HepG2 (cell line): Measurements from ENCODE around the gene ZNF514. TPM values are rescaled to one million over a fixed set of nuclear protein-coding genes. Genes with fewer than 3 reads are reported as not detected.

Source experiments
- HIVEP1 ChIP-seq: sonication (generic); formaldehyde crosslinking; IDR thresholded peaks from 2 replicates; pipeline ENCODE4 v1.4.0; 2020; ENCODE audit warnings: mild to moderate bottlenecking, missing genetic modification reagents
- KLF9 ChIP-seq: IDR thresholded peaks from 2 replicates; pipeline ENCODE4 v1.6.1; 2016; ENCODE audit warnings: low read depth
- MTERF4 ChIP-seq: sonication (generic); formaldehyde crosslinking; IDR thresholded peaks from 2 replicates; pipeline ENCODE4 v1.8.0; 2023; ENCODE audit warnings: mild to moderate bottlenecking, missing genetic modification reagents
- MXD1 ChIP-seq: sonication (generic); formaldehyde crosslinking; IDR thresholded peaks from 2 replicates; pipeline ENCODE4 v1.4.0; 2020; ENCODE audit warnings: mild to moderate bottlenecking, missing genetic modification reagents
- PRMT3 ChIP-seq: sonication (generic); formaldehyde crosslinking; IDR thresholded peaks from 2 replicates; pipeline ENCODE4 v1.8.1; 2022; ENCODE audit warnings: low read depth, mild to moderate bottlenecking, moderate library complexity, missing genetic modification reagents, borderline replicate concordance
- SMARCE1 ChIP-seq: fragments of 450-650 bp; IDR thresholded peaks from 2 replicates; pipeline ENCODE4 v1.6.1; 2017; ENCODE audit warnings: borderline replicate concordance
- SNAPC5 ChIP-seq: sonication (generic); formaldehyde crosslinking; IDR thresholded peaks from 2 replicates; pipeline ENCODE4 v1.8.1; 2023; ENCODE audit warnings: mild to moderate bottlenecking, missing genetic modification reagents, borderline replicate concordance
- SOX6 ChIP-seq, 2 experiments: fragments of 450-650 bp in 1 of 2; sonication (generic) in 1 of 2; formaldehyde crosslinking in 1 of 2; IDR thresholded peaks; 2 replicates each; pipeline versions ENCODE4 v1.4.0 to v1.6.1; 2017 to 2020; ENCODE audit warnings: antibody characterized with exemption in 1 of 2, mild to moderate bottlenecking in 1 of 2, missing genetic modification reagents in 1 of 2
- SRSF1 ChIP-seq: fragments of 200-400 bp; formaldehyde crosslinking; optimal IDR thresholded peaks from 2 replicates; pipeline ENCODE3; 2017; ENCODE audit warnings: mild to moderate bottlenecking, low read depth, low read length, moderate library complexity
- ZBTB38 ChIP-seq: sonication (generic); formaldehyde crosslinking; IDR thresholded peaks from 2 replicates; pipeline ENCODE4 v1.5.1; 2020; ENCODE audit warnings: mild to moderate bottlenecking, missing genetic modification reagents
- ZKSCAN5 ChIP-seq: sonication (generic); formaldehyde crosslinking; IDR thresholded peaks from 2 replicates; pipeline ENCODE4 v1.5.1; 2020; ENCODE audit warnings: mild to moderate bottlenecking, missing genetic modification reagents
- ZNF441 ChIP-seq: sonication (generic); formaldehyde crosslinking; IDR thresholded peaks from 2 replicates; pipeline ENCODE4 v1.7.0; 2021; ENCODE audit warnings: missing genetic modification reagents, borderline replicate concordance
- ZNF567 ChIP-seq: sonication (generic); formaldehyde crosslinking; IDR thresholded peaks from 2 replicates; pipeline ENCODE4 v1.8.1; 2023; ENCODE audit warnings: mild to moderate bottlenecking, missing genetic modification reagents, borderline replicate concordance
- ZNF577 ChIP-seq: sonication (generic); formaldehyde crosslinking; IDR thresholded peaks from 2 replicates; pipeline ENCODE4 v1.4.0; 2020; ENCODE audit warnings: mild to moderate bottlenecking, low read depth, missing genetic modification reagents, borderline replicate concordance
- ZNF652 ChIP-seq: IDR thresholded peaks from 2 replicates; pipeline ENCODE4 v1.6.1; 2016; ENCODE audit warnings: low read depth, borderline replicate concordance
- ZNF746 ChIP-seq: sonication (generic); formaldehyde crosslinking; IDR thresholded peaks from 2 replicates; pipeline ENCODE4 v1.8.0; 2022; ENCODE audit warnings: mild to moderate bottlenecking, missing genetic modification reagents
- ZNF83 ChIP-seq: sonication (generic); formaldehyde crosslinking; IDR thresholded peaks from 2 replicates; pipeline ENCODE4 v1.4.0; 2020; ENCODE audit warnings: missing genetic modification reagents, mild to moderate bottlenecking, borderline replicate concordance
- ZNF839 ChIP-seq: sonication (generic); formaldehyde crosslinking; IDR thresholded peaks from 2 replicates; pipeline ENCODE4 v1.4.0; 2020; ENCODE audit warnings: missing genetic modification reagents, mild to moderate bottlenecking, borderline replicate concordance
- ZNF878 ChIP-seq: sonication (generic); formaldehyde crosslinking; IDR thresholded peaks from 2 replicates; pipeline ENCODE4 v1.8.1; 2023; ENCODE audit warnings: mild to moderate bottlenecking, missing genetic modification reagents, moderate library complexity
- ZUFSP ChIP-seq: sonication (generic); formaldehyde crosslinking; IDR thresholded peaks from 2 replicates; pipeline ENCODE4 v1.9.0; 2021; ENCODE audit warnings: missing genetic modification reagents, mild to moderate bottlenecking, borderline replicate concordance
- polyA plus RNA-seq, 8 experiments: library from polyadenylated mRNA; depleted of rRNA in 3 of 8; stranded (reverse) in 7 of 8; unstranded in 1 of 8; fragments of >200 nt; fragmentation: Illumina TruSeq in 4 of 8; extraction: Trizol in 4 of 8; gene quantifications; 2 replicates each; pipeline versions ENCODE4 v1.2.1 to v1.2.3, GENCODE V29; 2011 to 2016; ENCODE audit warnings: low read depth in 4 of 8, missing spikeins in 1 of 8, mixed read lengths in 1 of 8; ENCODE audit not compliant: insufficient read depth in 1 of 8
- total RNA-seq, 5 experiments: library from RNA; depleted of rRNA; stranded (reverse); fragments of >200 nt; fragmentation: Illumina TruSeq; extraction: Trizol; gene quantifications; 2 replicates each; pipeline ENCODE4 v1.2.3, GENCODE V29; 2016; ENCODE audit warnings: low read depth in 1 of 5
- TF ChIP-seq, protein P1 (sequence below): sonication (generic); formaldehyde crosslinking; IDR thresholded peaks from 2 replicates; pipeline ENCODE4 v1.4.0; 2020; ENCODE audit warnings: missing genetic modification reagents
- TF ChIP-seq, protein P2 (sequence below): sonication (generic); formaldehyde crosslinking; IDR thresholded peaks from 2 replicates; pipeline ENCODE4 v1.4.0; 2020; ENCODE audit warnings: missing genetic modification reagents

Gene ZNF514
- total and polyA plus RNA-seq, 2 of the 13 experiments (the other 11 are each of a cell fraction or from before 2014, with no cell fraction given) = 15.2 to 18.7 TPM

GRCh38 chr2:95159690-95160449 lies at the start of gene ZNF514 (continued):
- TF ChIP-seq ZNF746 (CRISPR knock-in tag) (peak; percentile 49; the same call in 1 of the 2 replicates), SMARCE1 (no peak), MXD1 (CRISPR knock-in tag) (0 out of 2 replicates have a peak, but pooled peaks have one; percentile 25), PRMT3 (no peak), ZUFSP (CRISPR knock-in tag) (no peak), ZNF839 (CRISPR knock-in tag) (no peak), ZBTB38 (peak; percentile 99), SOX6 (IDR thresholded peaks at IDR 0.05) (no peak), SOX6 (CRISPR knock-in tag; IDR thresholded peaks at IDR 0.05) (0 out of 2 replicates have a peak, but pooled peaks have one; percentile 10), MTERF4 (CRISPR knock-in tag) (no peak), ZKSCAN5 (no peak), ZNF878 (CRISPR knock-in tag) (no peak), ZNF441 (CRISPR knock-in tag) (peak; percentile 30; the same call in 1 of the 2 replicates), HIVEP1 (CRISPR knock-in tag) (no peak), ZNF83 (CRISPR knock-in tag) (no peak), KLF9 (CRISPR knock-in tag) (no peak), SRSF1 (no peak), SNAPC5 (CRISPR knock-in tag) (no peak), ZNF652 (CRISPR knock-in tag) (no peak), ZNF577 (no peak), ZNF567 (CRISPR knock-in tag) (no peak)
- TF ChIP-seq, protein P1, sequence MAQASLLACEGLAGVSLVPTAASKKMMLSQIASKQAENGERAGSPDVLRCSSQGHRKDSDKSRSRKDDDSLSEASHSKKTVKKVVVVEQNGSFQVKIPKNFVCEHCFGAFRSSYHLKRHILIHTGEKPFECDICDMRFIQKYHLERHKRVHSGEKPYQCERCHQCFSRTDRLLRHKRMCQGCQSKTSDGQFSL (CRISPR knock-in tag) = no peak
- TF ChIP-seq, protein P2, sequence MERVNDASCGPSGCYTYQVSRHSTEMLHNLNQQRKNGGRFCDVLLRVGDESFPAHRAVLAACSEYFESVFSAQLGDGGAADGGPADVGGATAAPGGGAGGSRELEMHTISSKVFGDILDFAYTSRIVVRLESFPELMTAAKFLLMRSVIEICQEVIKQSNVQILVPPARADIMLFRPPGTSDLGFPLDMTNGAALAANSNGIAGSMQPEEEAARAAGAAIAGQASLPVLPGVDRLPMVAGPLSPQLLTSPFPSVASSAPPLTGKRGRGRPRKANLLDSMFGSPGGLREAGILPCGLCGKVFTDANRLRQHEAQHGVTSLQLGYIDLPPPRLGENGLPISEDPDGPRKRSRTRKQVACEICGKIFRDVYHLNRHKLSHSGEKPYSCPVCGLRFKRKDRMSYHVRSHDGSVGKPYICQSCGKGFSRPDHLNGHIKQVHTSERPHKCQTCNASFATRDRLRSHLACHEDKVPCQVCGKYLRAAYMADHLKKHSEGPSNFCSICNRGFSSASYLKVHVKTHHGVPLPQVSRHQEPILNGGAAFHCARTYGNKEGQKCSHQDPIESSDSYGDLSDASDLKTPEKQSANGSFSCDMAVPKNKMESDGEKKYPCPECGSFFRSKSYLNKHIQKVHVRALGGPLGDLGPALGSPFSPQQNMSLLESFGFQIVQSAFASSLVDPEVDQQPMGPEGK (CRISPR knock-in tag) = peak; percentile 48; the same call in 1 of the 2 replicates
